Pulmonary artery endothelial cell (primary cell): ENCODE measurements around the gene LRP3. TPM values are rescaled to one million over a fixed set of nuclear protein-coding genes. Genes with fewer than 3 reads are reported as not detected.

ENCODE experiments used
- DNase-seq: peaks from one replicate; pipeline ENCODE4 v3.0.0-alpha.2; 2011; ENCODE audit warnings: low read depth, low spot score
- total RNA-seq: library from RNA; depleted of rRNA; stranded (reverse); fragments of >200 nt; gene quantifications from 2 replicates; pipeline ENCODE4 v1.2.3, GENCODE V29; 2014

LRP3 gene
- total RNA-seq, 1 donor from 2014 or later: 12.0 TPM

- peak; percentile 2 for DNase-seq
Measured at GRCh38 chr19:33235269-33235995, 41.3 kb downstream of the LRP3 start.

DNA sequence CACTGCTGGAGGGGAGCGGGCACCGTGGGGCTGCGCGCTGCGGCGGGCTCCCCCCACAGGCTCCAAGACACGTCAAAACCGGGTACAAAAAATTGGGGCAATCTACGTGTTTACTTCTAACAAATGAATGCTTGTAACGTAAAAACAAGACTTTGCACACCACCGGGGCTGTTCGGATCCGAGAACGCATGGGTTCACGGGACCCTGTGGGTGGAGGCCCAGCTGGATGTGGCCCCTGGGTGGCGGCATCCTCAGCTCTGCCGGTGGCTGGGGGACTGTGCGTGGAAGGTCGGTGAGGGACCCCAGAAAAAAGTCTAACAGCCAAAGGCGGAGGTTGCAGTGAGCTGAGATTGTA is 41.8 kb downstream of the LRP3 start:
- no peak for DNase-seq

DNA sequence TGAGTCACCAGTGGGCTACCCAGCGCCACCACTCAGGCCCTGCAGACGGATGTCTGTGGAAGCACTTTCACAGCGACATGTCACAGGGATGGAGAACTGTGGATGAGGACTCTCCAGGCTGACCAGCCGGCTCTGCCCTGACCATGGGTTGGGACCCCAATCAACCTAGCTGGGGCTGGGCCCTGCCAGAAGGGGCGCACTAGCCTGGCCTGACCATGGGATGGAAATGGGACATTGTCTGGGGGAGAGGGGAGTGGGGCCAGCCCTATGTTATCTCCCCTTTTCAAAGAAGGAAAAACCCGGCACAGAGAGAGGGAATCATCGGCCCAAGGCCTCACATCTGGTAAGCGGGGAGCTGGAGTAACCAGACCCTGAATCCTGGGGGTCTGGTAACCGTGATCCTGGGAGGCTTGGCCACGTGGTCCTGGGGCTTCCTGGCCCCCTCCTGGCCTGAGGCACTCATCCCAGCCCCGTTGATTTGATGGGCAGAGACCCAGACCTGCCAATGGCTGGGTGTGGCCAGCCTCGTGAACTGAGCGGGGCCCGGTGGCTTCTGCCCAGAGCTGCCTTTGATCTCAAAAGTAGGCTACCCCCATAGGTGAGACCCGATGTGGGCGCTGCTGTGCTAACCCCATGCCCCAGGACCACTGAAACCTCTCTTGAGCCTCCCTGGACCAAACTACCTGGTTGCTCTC is 42.7 kb downstream of the LRP3 start:
- DNase-seq: no peak

DNA sequence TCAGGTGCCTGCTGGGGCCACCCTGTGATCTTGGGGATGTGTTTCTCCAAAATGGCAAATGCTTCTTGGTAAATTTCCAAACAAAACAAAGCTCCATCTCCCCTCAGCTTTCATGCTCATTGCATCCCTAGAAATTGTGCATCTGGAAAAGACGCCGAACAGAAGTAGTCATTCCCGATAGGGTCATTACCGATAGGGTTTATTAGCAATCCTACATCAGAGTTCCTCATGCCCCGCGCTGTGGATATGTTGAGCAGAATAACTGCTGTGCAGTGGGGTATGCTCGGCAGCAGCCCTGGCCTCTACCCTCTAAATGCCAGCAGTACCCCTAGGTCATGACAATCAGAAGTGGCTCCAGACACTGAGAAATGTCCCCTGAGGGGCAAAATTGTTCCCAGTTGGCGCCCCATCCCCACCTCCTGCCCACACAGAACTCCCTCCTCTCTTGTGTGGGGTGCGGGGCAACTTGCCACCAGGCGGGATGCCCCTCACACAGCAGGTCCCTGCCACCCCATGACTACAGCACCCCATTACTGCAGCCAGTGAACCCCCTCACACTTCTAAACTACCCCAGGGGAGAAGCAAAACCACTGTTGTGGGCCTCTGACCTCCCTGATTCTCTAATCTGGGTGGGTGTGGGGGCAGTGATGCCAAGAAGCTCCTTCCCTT is 44.5 kb downstream of the LRP3 start:
- DNase-seq: no peak

GRCh38 chr19:33239223-33239975 is 45.3 kb downstream of the LRP3 start:
- no peak for DNase-seq

- no peak for DNase-seq
Measured at GRCh38 chr19:33240181-33240771, 46.1 kb downstream of the LRP3 start.

GRCh38 chr19:33241091-33241529 is 47.0 kb downstream of the LRP3 start:
- DNase-seq: no peak

DNA sequence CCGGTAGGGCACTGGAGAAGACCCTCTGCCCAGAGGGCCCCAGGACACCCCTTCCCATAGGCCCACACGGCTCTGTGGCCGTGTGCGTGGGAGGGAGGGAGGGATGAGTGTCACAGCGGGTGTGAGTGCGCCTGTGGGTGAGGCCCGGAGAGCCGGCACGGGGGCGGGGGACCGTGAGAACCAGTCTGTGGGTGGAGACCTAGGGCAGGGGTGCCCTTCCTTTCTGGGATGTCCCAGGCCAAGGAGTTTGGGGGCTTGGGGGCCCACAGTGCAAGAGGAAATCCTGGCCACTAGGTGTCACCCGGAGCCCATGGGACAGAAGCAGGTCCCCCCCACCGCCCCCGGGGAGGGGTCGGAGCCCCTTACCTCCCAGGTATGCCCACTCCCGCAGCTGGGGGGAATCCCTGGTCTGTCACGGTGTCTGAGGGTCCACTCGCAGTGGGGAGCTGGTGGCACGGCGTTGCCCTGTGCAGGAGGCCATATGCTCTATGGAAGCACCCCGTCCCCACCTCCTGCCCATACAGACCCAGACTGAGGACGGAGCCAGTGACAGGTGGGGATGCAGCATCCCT is 47.5 kb downstream of the LRP3 start:
- DNase-seq: no peak

GRCh38 chr19:33242131-33242530 is 48.0 kb downstream of the LRP3 start:
- DNase-seq: no peak

GRCh38 chr19:33242911-33243310 is 48.8 kb downstream of the LRP3 start:
- DNase-seq: no peak

DNA sequence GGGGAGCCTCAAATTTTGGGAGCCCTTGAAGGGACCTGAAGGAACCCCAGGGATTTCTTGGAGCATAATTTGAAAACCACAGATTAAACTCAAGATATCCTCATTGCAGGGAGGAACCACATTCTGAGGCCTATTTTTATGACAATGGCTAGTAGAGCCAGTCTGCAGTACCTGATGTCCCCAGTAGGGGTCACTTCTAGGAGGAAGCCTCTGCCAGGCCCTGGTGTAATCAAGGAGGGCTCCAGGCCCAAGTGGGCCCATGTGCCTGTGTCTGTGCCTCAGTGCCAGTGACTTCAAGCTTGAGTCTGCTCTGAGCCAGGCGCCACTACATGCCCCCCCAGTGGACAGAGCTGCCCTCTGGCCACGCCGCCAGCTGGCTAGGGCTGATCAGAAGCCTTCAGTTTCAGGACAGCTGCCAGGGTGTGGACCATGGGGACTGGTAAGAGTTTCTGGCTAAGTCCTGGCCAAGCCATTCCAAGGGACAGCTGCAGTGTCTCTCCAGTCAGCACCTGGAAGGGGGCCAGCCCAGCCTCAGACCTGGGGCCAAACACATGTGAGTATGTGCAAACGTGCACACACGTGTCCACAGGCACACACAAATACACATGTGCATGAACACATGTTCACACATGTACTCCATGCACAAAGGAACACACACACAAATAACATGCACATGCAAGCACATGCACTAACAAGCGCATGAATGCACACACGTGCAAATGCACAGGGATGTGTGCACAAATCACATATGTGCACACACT is 52.0 kb downstream of the LRP3 start:
- DNase-seq: no peak

- DNase-seq: no peak
Measured at GRCh38 chr19:33246709-33247440, 52.7 kb downstream of the LRP3 start.

- DNase-seq: no peak
Measured at GRCh38 chr19:33247441-33247819, 53.3 kb downstream of the LRP3 start.

DNA sequence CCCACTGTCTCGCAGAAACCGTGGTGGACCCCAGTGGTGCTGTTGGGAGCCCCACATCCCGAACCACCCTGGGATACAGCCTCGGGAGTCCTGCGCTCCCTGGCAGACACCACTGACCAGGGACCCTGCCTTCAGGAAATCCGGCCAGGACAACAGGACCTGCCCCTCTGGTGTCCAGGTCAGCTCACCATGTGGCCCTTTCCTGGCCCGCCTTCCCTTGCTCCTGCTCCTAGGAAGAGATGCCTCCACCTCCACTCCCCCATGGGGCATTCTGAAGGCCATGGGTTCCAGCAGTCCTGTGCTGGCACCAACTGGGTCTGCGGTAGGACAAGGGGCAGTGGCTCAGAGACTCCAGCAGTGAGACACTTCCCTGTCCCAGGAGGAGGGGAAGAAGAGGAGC is 54.0 kb downstream of the LRP3 start:
- DNase-seq: no peak

DNA sequence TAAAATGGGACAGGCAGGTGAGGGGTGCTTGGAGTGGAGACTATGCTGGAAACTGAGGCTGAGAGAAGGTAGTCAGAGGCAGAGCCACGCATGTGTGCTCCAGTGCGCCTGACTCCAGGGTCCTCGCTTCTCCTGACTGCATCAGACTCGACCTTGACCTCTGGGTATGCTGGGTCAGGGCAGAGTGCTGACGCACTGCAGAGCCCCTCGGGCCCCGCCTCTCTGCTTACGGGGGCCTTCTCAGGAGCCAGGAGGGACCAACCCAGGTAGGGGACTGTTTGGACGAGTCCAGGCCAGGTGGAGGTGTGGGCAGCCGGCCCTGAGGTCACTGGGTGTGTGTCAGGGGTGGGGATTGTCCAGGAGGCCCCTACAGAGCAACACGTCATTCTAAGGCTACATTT is 54.4 kb downstream of the LRP3 start:
- no peak for DNase-seq

DNA sequence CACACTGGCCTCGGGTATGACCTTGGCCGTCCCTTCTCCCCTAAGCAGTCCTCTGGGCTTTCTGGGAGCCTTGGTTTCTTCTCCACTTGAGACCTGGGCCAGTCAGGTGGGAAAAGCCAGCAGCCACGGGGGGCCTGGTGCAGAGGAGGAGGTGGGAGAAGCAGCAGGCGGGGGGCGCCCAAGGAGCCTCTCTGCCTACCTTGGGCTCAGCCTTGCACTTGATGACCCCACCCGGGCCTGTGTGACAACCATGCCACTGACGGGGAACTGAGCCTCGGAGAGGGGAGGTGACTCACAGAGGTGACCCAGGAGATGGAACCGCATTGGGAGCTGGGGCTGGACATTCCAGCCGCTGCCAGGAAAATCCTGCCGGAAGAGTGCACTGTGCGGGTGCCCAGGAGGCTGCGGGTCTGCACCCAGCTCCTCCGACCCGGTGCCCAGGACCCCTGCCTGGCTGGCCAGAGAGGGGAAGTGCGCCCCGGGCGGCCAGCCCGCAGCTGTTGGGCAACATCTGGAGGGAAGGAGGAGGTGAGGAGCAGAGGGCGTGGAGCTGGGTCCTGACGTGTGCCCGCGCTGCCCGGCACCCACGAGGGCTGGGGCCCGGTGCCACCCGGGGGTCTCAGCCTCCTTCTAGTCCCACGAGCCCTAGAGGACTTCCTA is 55.0 kb downstream of the LRP3 start:
- no peak for DNase-seq

GRCh38 chr19:33249740-33250366 is 55.7 kb downstream of the LRP3 start:
- DNase-seq: no peak

DNA sequence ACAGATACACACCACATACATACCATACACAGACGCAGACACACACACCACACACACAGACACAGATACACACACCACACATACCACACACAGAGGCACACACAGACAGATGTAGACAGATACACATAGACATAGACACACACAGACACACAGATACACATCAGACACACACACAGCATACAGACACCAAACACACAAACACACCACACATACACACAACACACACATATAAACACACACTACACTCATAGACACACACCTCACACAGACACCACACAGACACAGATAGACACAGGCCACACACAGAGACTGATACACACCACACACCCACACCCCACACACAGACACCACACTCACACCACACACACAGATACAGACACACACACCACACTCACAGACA is 56.4 kb downstream of the LRP3 start:
- no peak for DNase-seq

- DNase-seq: no peak
Measured at GRCh38 chr19:33251076-33251475, 56.9 kb downstream of the LRP3 start.
